Astrocyte (in vitro differentiated cells and primary cell): Measurements from ENCODE around the gene ADCY2. TPM values are rescaled to one million over a fixed set of nuclear protein-coding genes. Genes with fewer than 3 reads are reported as not detected.

Source experiments
- DNase-seq: peaks from one replicate; pipeline ENCODE4 v3.0.0-alpha.2; 2010; ENCODE audit warnings: low read depth
- FAIRE-seq: peaks from 2 replicates; lab custom pipeline; 2011; peaks lifted over from hg19 to GRCh38; lab: Jason Lieb, UNC
- H2AFZ ChIP-seq: 2 replicates; pipeline ENCODE4 v1.6.0; 2012; ENCODE audit warnings: low read depth, low read length, inconsistent platforms
- H3K27ac ChIP-seq: 2 replicates; pipeline ENCODE4 v1.5.1; 2011; ENCODE audit warnings: low read depth, low read length, inconsistent platforms
- H3K27me3 ChIP-seq: 2 replicates; pipeline ENCODE4 v1.6.0; 2011; ENCODE audit warnings: low read length, inconsistent platforms; ENCODE audit not compliant: insufficient read depth
- H3K36me3 ChIP-seq: 2 replicates; pipeline ENCODE4 v1.5.1; 2011; ENCODE audit warnings: low read length, inconsistent platforms; ENCODE audit not compliant: insufficient read depth
- H3K4me1 ChIP-seq: 2 replicates; pipeline ENCODE4 v1.5.1; 2011; ENCODE audit warnings: low read length, inconsistent platforms; ENCODE audit not compliant: insufficient read depth
- H3K4me2 ChIP-seq: 2 replicates; pipeline ENCODE4 v1.6.0; 2012; ENCODE audit warnings: low read length, inconsistent platforms
- H3K4me3 ChIP-seq: 2 replicates; pipeline ENCODE4 v1.5.1; 2011; ENCODE audit warnings: low read depth, mild to moderate bottlenecking, low read length, inconsistent platforms; ENCODE audit not compliant: insufficient read depth
- H3K79me2 ChIP-seq: 2 replicates; pipeline ENCODE4 v1.6.0; 2012; ENCODE audit warnings: mild to moderate bottlenecking, low read length, inconsistent platforms; ENCODE audit not compliant: insufficient read depth
- H3K9ac ChIP-seq: 2 replicates; pipeline ENCODE4 v1.6.0; 2012; ENCODE audit warnings: mild to moderate bottlenecking, low read length, inconsistent platforms
- H3K9me3 ChIP-seq: 2 replicates; pipeline ENCODE4 v1.5.1; 2012; ENCODE audit warnings: low read depth, mild to moderate bottlenecking, low read length, inconsistent platforms; ENCODE audit not compliant: insufficient read depth
- H4K20me1 ChIP-seq: 2 replicates; pipeline ENCODE4 v1.6.0; 2012; ENCODE audit warnings: low read length, inconsistent platforms; ENCODE audit not compliant: insufficient read depth
- H3K27ac Mint-ChIP-seq: one replicate; pipeline ENCODE4 v1.8.0; 2021; ENCODE audit warnings: mild to moderate bottlenecking, mixed read lengths; ENCODE audit not compliant: unreplicated experiment
- H3K27me3 Mint-ChIP-seq: one replicate; pipeline ENCODE4 v1.8.0; 2021; ENCODE audit warnings: low read depth, mixed read lengths; ENCODE audit not compliant: unreplicated experiment
- H3K36me3 Mint-ChIP-seq: one replicate; pipeline ENCODE4 v1.8.0; 2021; ENCODE audit warnings: low read depth, mixed read lengths; ENCODE audit not compliant: unreplicated experiment
- H3K4me1 Mint-ChIP-seq: one replicate; pipeline ENCODE4 v1.8.0; 2021; ENCODE audit warnings: low read depth, mixed read lengths; ENCODE audit not compliant: unreplicated experiment
- H3K4me3 Mint-ChIP-seq: one replicate; pipeline ENCODE4 v1.8.0; 2021; ENCODE audit warnings: mild to moderate bottlenecking, moderate library complexity, mixed read lengths; ENCODE audit not compliant: unreplicated experiment
- H3K9me3 Mint-ChIP-seq: one replicate; pipeline ENCODE4 v1.8.0; 2021; ENCODE audit warnings: mild to moderate bottlenecking, mixed read lengths; ENCODE audit not compliant: unreplicated experiment
- EZH2 ChIP-seq: IDR thresholded peaks from 2 replicates; pipeline ENCODE4 v1.6.1; 2012; ENCODE audit warnings: mild to moderate bottlenecking, low read length, inconsistent platforms; ENCODE audit not compliant: insufficient read depth
- total RNA-seq: library from RNA; stranded (reverse); gene quantifications from 2 replicates; pipeline ENCODE4 v1.2.1, GENCODE V29; 2021
- TF ChIP-seq, protein P1 (sequence below): IDR thresholded peaks from 2 replicates; pipeline ENCODE4 v1.5.1; 2011; ENCODE audit warnings: low read depth, mild to moderate bottlenecking, inconsistent platforms, low read length, moderate library complexity; ENCODE audit not compliant: insufficient read depth

Gene ADCY2
- total RNA-seq, 1 donor from 2014 or later, result 5.7 TPM

DNA sequence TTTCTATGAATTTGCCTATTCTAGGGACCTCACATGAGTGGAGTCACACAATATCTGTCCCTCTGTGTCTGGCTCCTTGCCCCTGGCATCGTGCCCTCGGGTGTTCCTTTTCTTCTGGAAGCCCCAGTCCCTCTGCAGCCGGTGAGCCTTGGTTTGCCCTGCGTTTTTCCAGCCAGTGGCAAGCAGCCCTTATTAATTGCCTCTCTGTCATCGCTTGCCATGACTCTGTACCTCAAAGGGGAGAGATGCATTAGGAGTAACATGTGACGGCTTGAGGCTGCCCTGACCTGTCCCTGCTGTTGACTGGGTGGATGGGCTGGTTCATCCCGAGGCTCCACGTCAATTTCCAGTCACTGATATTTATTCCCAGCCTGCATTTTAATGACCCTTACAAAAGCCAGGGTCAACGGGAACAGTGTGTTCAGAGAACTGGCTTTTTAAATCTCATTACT is 367.7 kb downstream of the ADCY2 start:
- Histone ChIP-seq H3K4me1 (peaks cover 3% of the 10 kb centered on the region), H3K4me3 (no peak overlapping the region), H3K79me2 (no peaks in the 10 kb centered on the region), H2AFZ (no peak overlapping the region), H3K9ac (no peak overlapping the region), H3K9me3 (no peaks in the 10 kb centered on the region), H3K36me3 (no peaks in the 10 kb centered on the region), H4K20me1 (no peaks in the 10 kb centered on the region), H3K27ac (no peak overlapping the region), H3K27me3 (no peaks in the 10 kb centered on the region), H3K4me2 (no peak overlapping the region)
- Mint-ChIP-seq H3K4me3 (no peak overlapping the region), H3K36me3 (peaks cover 1% of the 10 kb centered on the region), H3K9me3 (no peaks in the 10 kb centered on the region), H3K27ac (no peak overlapping the region), H3K4me1 (peaks cover 26% of the 10 kb centered on the region), H3K27me3 (no peaks in the 10 kb centered on the region)
- no peak for DNase-seq
- TF ChIP-seq, protein P1, sequence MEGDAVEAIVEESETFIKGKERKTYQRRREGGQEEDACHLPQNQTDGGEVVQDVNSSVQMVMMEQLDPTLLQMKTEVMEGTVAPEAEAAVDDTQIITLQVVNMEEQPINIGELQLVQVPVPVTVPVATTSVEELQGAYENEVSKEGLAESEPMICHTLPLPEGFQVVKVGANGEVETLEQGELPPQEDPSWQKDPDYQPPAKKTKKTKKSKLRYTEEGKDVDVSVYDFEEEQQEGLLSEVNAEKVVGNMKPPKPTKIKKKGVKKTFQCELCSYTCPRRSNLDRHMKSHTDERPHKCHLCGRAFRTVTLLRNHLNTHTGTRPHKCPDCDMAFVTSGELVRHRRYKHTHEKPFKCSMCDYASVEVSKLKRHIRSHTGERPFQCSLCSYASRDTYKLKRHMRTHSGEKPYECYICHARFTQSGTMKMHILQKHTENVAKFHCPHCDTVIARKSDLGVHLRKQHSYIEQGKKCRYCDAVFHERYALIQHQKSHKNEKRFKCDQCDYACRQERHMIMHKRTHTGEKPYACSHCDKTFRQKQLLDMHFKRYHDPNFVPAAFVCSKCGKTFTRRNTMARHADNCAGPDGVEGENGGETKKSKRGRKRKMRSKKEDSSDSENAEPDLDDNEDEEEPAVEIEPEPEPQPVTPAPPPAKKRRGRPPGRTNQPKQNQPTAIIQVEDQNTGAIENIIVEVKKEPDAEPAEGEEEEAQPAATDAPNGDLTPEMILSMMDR, result no peak
- no peak for TF ChIP-seq EZH2
- no peak for FAIRE-seq

- Mint-ChIP-seq H3K36me3 (peaks cover 1% of the 10 kb centered on the region), H3K4me1 (peaks cover 26% of the 10 kb centered on the region), H3K27ac (no peak overlapping the region), H3K27me3 (no peaks in the 10 kb centered on the region), H3K4me3 (no peak overlapping the region), H3K9me3 (no peaks in the 10 kb centered on the region)
- no peak overlapping the region for H3K9ac ChIP-seq
- H3K27me3 ChIP-seq, result no peaks in the 10 kb centered on the region
- peaks cover 3% of the 10 kb centered on the region for H3K4me1 ChIP-seq
- H3K9me3 ChIP-seq, result no peaks in the 10 kb centered on the region
- no peak for FAIRE-seq
- DNase-seq, result no peak
- H3K36me3 ChIP-seq, result no peaks in the 10 kb centered on the region
- no peak overlapping the region for H3K4me3 ChIP-seq
- H3K4me2 ChIP-seq, result no peak overlapping the region
- H4K20me1 ChIP-seq, result no peaks in the 10 kb centered on the region
- TF ChIP-seq, protein P1, result no peak
- no peak for TF ChIP-seq EZH2
- no peaks in the 10 kb centered on the region for H3K79me2 ChIP-seq
- no peak overlapping the region for H3K27ac ChIP-seq
- H2AFZ ChIP-seq, result no peak overlapping the region
These were observed 368.5 kb downstream of the ADCY2 start for GRCh38 chr5:7764452-7764851.

GRCh38 chr5:7770436-7770835 is 374.5 kb downstream of the ADCY2 start:
- H3K79me2 ChIP-seq, result no peaks in the 10 kb centered on the region
- H3K27ac ChIP-seq, result no peak overlapping the region
- H3K9me3 ChIP-seq, result no peaks in the 10 kb centered on the region
- H2AFZ ChIP-seq, result no peak overlapping the region
- Mint-ChIP-seq H3K27ac (no peak overlapping the region), H3K27me3 (no peaks in the 10 kb centered on the region), H3K9me3 (no peaks in the 10 kb centered on the region), H3K4me3 (no peak overlapping the region), H3K36me3 (no peaks in the 10 kb centered on the region), H3K4me1 (peaks cover 19% of the 10 kb centered on the region)
- no peak for DNase-seq
- no peak for FAIRE-seq
- TF ChIP-seq EZH2, result no peak
- TF ChIP-seq, protein P1, result no peak
- peaks cover 3% of the 10 kb centered on the region for H3K4me1 ChIP-seq
- H3K9ac ChIP-seq, result no peak overlapping the region
- no peak overlapping the region for H3K4me2 ChIP-seq
- H4K20me1 ChIP-seq, result no peaks in the 10 kb centered on the region
- no peak overlapping the region for H3K4me3 ChIP-seq
- H3K36me3 ChIP-seq, result no peaks in the 10 kb centered on the region
- H3K27me3 ChIP-seq, result no peaks in the 10 kb centered on the region
